Sigmoid colon (tissue), 7 donors: ENCODE data around the gene MTCL1. TPM values are rescaled to one million over a fixed set of nuclear protein-coding genes. Genes with fewer than 3 reads are reported as not detected.

Experiments used
- DNase-seq: peaks from one replicate; pipeline ENCODE4 v3.0.0-alpha.2; 2019
- H3K27ac ChIP-seq, 4 donors: fragments of 200-600 bp; sonication (generic); one replicate each; pipeline ENCODE4 v1.5.1; 2016 to 2019; ENCODE audit warnings: mild to moderate bottlenecking in 1 of 4
- H3K27me3 ChIP-seq, 3 donors: fragments of 200-600 bp; sonication (generic); one replicate each; pipeline ENCODE4 v1.5.1; 2019; ENCODE audit warnings: mild to moderate bottlenecking in 1 of 3
- H3K36me3 ChIP-seq, 4 donors: fragments of 200-600 bp; sonication (generic); one replicate each; pipeline ENCODE4 v1.5.1; 2016 to 2019
- H3K4me1 ChIP-seq, 4 donors: fragments of 200-600 bp; sonication (generic); one replicate each; pipeline ENCODE4 v1.5.1; 2017 to 2019
- H3K4me3 ChIP-seq, 4 donors: fragments of 200-600 bp; sonication (generic); one replicate each; pipeline ENCODE4 v1.5.1; 2017 to 2019; ENCODE audit warnings: mild to moderate bottlenecking in 2 of 4, moderate library complexity in 1 of 4
- H3K9me3 ChIP-seq, 4 donors: fragments of 200-600 bp in 3 of 4; sonication (generic) in 3 of 4; one replicate each; pipeline versions ENCODE4 v1.5.1 to v1.6.1; 2013 to 2019
- CTCF ChIP-seq, 4 experiments: fragments of 450-650 bp in 3 of 4; fragments of 200-600 bp in 1 of 4; IDR thresholded peaks; one replicate each; pipeline ENCODE4 v1.5.1; 2016 to 2019; ENCODE audit warnings: antibody characterized with exemption in 4 of 4, mild to moderate bottlenecking in 3 of 4, moderate library complexity in 2 of 4
- EP300 ChIP-seq, 4 donors: sonication (generic); formaldehyde crosslinking; IDR thresholded peaks; one replicate each; pipeline ENCODE4 v1.6.1; 2017; ENCODE audit warnings: antibody characterized with exemption in 4 of 4
- POLR2A ChIP-seq, 2 donors: fragments of 450-650 bp; IDR thresholded peaks; one replicate each; pipeline ENCODE4 v1.6.1; 2016; ENCODE audit warnings: antibody characterized with exemption in 2 of 2, mild to moderate bottlenecking in 2 of 2, moderate library complexity in 2 of 2
- POLR2AphosphoS5 ChIP-seq, 4 donors: sonication (generic); formaldehyde crosslinking; IDR thresholded peaks; one replicate each; pipeline ENCODE4 v1.6.1; 2017; ENCODE audit warnings: antibody characterized with exemption in 4 of 4
- WGBS, 2 donors: extraction: QIAGEN DNeasy Blood & Tissue Kit; methylation state at CpG; one replicate each; pipeline ENCODE4 v1.1.7; 2013; 5-methylcytosine and 5-hydroxymethylcytosine counted together
- intact Hi-C: fragments of 100-400 bp; cut with DNase I; formaldehyde crosslinking; loops from one replicate; pipeline ENCODE4 v1.15.1; 2023
- polyA plus RNA-seq, 3 donors: library from polyadenylated mRNA; stranded (reverse); fragments of 200-250 nt; gene quantifications; one replicate each; pipeline ENCODE4 v1.2.3, GENCODE V29; 2013
- total RNA-seq, 4 donors: library from RNA; depleted of rRNA; stranded (reverse); fragments of >200 nt; gene quantifications; one replicate each; pipeline ENCODE4 v1.1.0, GENCODE V29; 2016
- donor health status: healthy with polysubstance abuse.
- donor health status: Bipolar disorder and iron deficiency.
- donor health status: healthy.

Gene MTCL1
- total and polyA plus RNA-seq, 7 donors = 0.69 to 133 (median 58.5) TPM

- H3K27me3 ChIP-seq = no peaks in the 10 kb centered on the region
- H3K27ac ChIP-seq = no peak overlapping the region
- peaks cover 0 to 23% (median 7%) of the 10 kb centered on the region in 4 donors for H3K36me3 ChIP-seq
- WGBS, 2 donors = 92 to 95% methylated on average over 1 of the region's 1 CpG
- H3K4me3 ChIP-seq = no peak overlapping the region
- H3K9me3 ChIP-seq = no peaks in the 10 kb centered on the region
- DNase-seq = no peak
- peaks cover 0 to 46% (median 39%) of the 10 kb centered on the region in 4 donors for H3K4me1 ChIP-seq
- intact Hi-C loops = loop anchor here (5.0 kb wide), 1 partner anchor 178 kb away; no protein-coding TSS in a partner anchor
- TF ChIP-seq POLR2AphosphoS5 (IDR thresholded peaks at IDR 0.05) (no peak), EP300 (IDR thresholded peaks at IDR 0.05) (no peak), CTCF (IDR thresholded peaks at IDR 0.05) (no peak), POLR2A (IDR thresholded peaks at IDR 0.05) (no peak)
Observed at GRCh38 chr18:8803957-8804356, 98.6 kb downstream of the MTCL1 start.

GRCh38 chr18:8805552-8805951, 100.2 kb downstream of the MTCL1 start:
- Histone ChIP-seq H3K27me3 (no peaks in the 10 kb centered on the region), H3K36me3 (peaks cover 0 to 38% (median 6%) of the 10 kb centered on the region in 4 donors), H3K27ac (peak overlapping the region in 2 of 4 donors; percentile 42 to 64), H3K4me1 (peaks cover 0 to 30% (median 24%) of the 10 kb centered on the region in 4 donors), H3K9me3 (no peaks in the 10 kb centered on the region), H3K4me3 (no peak overlapping the region)
- TF ChIP-seq POLR2AphosphoS5 (IDR thresholded peaks at IDR 0.05) (no peak), CTCF (IDR thresholded peaks at IDR 0.05) (no peak), POLR2A (IDR thresholded peaks at IDR 0.05) (no peak), EP300 (IDR thresholded peaks at IDR 0.05) (no peak)
- DNase-seq = no peak
- 93 to 95% methylated on average over 4 of the region's 4 CpGs for WGBS, 2 donors
- intact Hi-C loops = no loop called here

- WGBS, 2 donors = 95 to 96% methylated on average over 6 of the region's 6 CpGs
- Histone ChIP-seq H3K36me3 (peaks cover 0 to 43% (median 6%) of the 10 kb centered on the region in 4 donors), H3K4me1 (peaks cover 0 to 23% (median 18%) of the 10 kb centered on the region in 4 donors), H3K27ac (peak overlapping the region in 2 of 4 donors; percentile 42 to 64), H3K4me3 (no peak overlapping the region), H3K9me3 (no peaks in the 10 kb centered on the region), H3K27me3 (no peaks in the 10 kb centered on the region)
- DNase-seq = no peak
- intact Hi-C loops = no loop called here
- no peak for TF ChIP-seq CTCF (IDR thresholded peaks at IDR 0.05)
- TF ChIP-seq POLR2AphosphoS5 (IDR thresholded peaks at IDR 0.05) = no peak
- no peak for TF ChIP-seq POLR2A (IDR thresholded peaks at IDR 0.05)
- TF ChIP-seq EP300 (IDR thresholded peaks at IDR 0.05) = no peak
Observed at GRCh38 chr18:8806100-8806797, 100.9 kb downstream of the MTCL1 start.

GRCh38 chr18:8806798-8807487, 101.6 kb downstream of the MTCL1 start:
- Histone ChIP-seq H3K9me3 (no peaks in the 10 kb centered on the region), H3K4me3 (no peak overlapping the region), H3K27ac (peak overlapping the region in 3 of 4 donors; percentile 51 to 64 (median 62)), H3K27me3 (no peaks in the 10 kb centered on the region), H3K4me1 (peaks cover 0 to 16% (median 11%) of the 10 kb centered on the region in 4 donors), H3K36me3 (peaks cover 0 to 48% (median 6%) of the 10 kb centered on the region in 4 donors)
- no peak for DNase-seq
- WGBS, 2 donors = 96% methylated on average over 19 of the region's 19 CpGs
- intact Hi-C loops = no loop called here
- TF ChIP-seq EP300 (IDR thresholded peaks at IDR 0.05) = no peak
- TF ChIP-seq CTCF (IDR thresholded peaks at IDR 0.05) = no peak
- TF ChIP-seq POLR2AphosphoS5 (IDR thresholded peaks at IDR 0.05) = no peak
- TF ChIP-seq POLR2A (IDR thresholded peaks at IDR 0.05) = no peak
